Measurements from ENCODE around the gene NGB.
A peak's percentile ranks its signal among the peaks of the same experiment; 100 is the strongest.
"Not testable (repeated sequence)": the region's sequence is repeated elsewhere in the genome, so short reads cannot be mapped to it uniquely, and the experiment has no call there.

The NGB gene

GRCh38 chr14:77296155-77296554, 25.1 kb upstream of the NGB start:
- no peak for DNase-seq

- DNase-seq: no peak
Measured at GRCh38 chr14:77290705-77291104, 19.7 kb upstream of the NGB start.

GRCh38 chr14:77286576-77286975, 15.6 kb upstream of the NGB start:
- DNase-seq: no peak

GRCh38 chr14:77284466-77284865, 13.5 kb upstream of the NGB start:
- DNase-seq: no peak

- DNase-seq: no peak
Measured at GRCh38 chr14:77284066-77284465, 13.1 kb upstream of the NGB start.

- DNase-seq: no peak
Measured at GRCh38 chr14:77281852-77282410, 10.9 kb upstream of the NGB start.

GRCh38 chr14:77280921-77281320, 9.9 kb upstream of the NGB start:
- not testable (repeated sequence) for DNase-seq

GRCh38 chr14:77279719-77280118, 8.7 kb upstream of the NGB start:
- no peak for DNase-seq

- no peak for DNase-seq
Measured at GRCh38 chr14:77278461-77279230, 7.6 kb upstream of the NGB start.

- DNase-seq: no peak
Measured at GRCh38 chr14:77276959-77277358, 6.0 kb upstream of the NGB start.

- no peak for DNase-seq
Measured at GRCh38 chr14:77276295-77276935, 5.4 kb upstream of the NGB start.

GRCh38 chr14:77275601-77276017, 4.6 kb upstream of the NGB start:
- no peak for DNase-seq

GRCh38 chr14:77275041-77275580, 4.1 kb upstream of the NGB start:
- no peak for DNase-seq

GRCh38 chr14:77273796-77274195, 2.8 kb upstream of the NGB start:
- DNase-seq: no peak

GRCh38 chr14:77272261-77272660, 1.3 kb upstream of the NGB start:
- no peak for DNase-seq

- peak; percentile 43 for DNase-seq
Measured at GRCh38 chr14:77270361-77271112, 469 bp downstream of the NGB start.

- peak; percentile 32 for DNase-seq
Measured at GRCh38 chr14:77268989-77269600, 1.9 kb downstream of the NGB start.

GRCh38 chr14:77267937-77268699, 2.9 kb downstream of the NGB start:
- no peak for DNase-seq

GRCh38 chr14:77266336-77266735, 4.7 kb downstream of the NGB start:
- DNase-seq: no peak

- DNase-seq: no peak
Measured at GRCh38 chr14:77265561-77266335, 5.3 kb downstream of the NGB start.

- no peak for DNase-seq
Measured at GRCh38 chr14:77265187-77265515, 5.9 kb downstream of the NGB start.

Measured in right kidney (tissue), 1 donor.